ENCODE measurements around the gene NEK4. TPM values are rescaled to one million over a fixed set of nuclear protein-coding genes. Genes with fewer than 3 reads are reported as not detected.

NEK4 gene
- total and polyA plus RNA-seq, 4 donors: 5.4 to 28.7 (median 15.4) TPM

DNA sequence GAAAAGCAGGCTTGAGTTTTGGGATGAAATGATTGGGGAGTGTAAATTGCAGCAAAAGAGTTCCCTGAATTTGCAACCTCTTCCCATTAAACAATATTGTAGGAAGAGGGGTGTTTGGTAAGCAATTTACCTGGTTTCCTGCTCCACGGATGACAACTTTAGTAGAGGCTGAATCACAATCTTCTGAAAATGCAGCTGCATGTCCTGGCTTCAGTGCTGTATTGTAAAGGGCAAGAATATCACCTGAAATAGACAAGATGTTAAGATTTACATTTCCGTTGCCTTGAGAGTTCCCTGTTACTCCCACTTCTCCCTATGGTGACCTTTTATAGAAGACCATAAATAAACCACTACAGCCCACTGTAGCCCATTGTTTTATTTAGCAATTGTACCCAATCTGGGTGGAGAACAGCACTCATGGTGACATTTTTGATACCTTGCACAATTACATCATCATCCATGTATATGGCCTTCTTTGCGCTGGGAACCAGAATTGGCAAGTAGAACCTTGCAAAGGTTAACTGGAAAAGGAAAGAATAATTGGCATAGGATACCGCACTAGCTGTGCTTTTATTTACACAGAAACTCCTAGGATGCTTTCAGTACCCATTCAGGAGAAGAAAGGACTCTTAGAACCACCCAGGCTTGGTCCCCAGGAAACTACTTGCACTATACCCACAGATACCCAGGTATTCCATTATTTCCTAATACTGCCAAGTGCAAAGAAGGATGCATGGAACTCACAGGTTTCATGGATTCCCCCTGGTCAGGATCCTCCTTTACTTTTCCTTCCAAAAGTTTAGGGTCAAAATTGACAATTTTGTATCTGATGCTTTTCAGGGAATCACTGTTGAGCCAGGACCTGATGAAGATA is 74.7 kb downstream of the NEK4 start:
- H3K4me1 ChIP-seq (ENCODE audit: control insufficient read depth in 4 of 4, insufficient read depth in 4 of 4, low read length in 3 of 4): peaks cover 0 to 2% (median 0%) of the 10 kb centered on the region in 4 donors
- no peak for DNase-seq (ENCODE audit: low spot score)
- peaks cover 14 to 68% (median 61%) of the 10 kb centered on the region in 4 donors for H3K36me3 ChIP-seq (ENCODE audit: control insufficient read depth in 4 of 4, insufficient read depth in 3 of 4, low read depth in 1 of 4, low read length in 3 of 4)
- H3K27ac ChIP-seq (ENCODE audit: low read depth in 1 of 2, low read length in 2 of 2): no peak overlapping the region
- TF ChIP-seq HNF4G (IDR thresholded peaks at IDR 0.05) (no peak), SP1 (IDR thresholded peaks at IDR 0.05) (no peak), ZBTB33 (IDR thresholded peaks at IDR 0.05) (no peak), RAD21 (IDR thresholded peaks at IDR 0.05) (no peak), FOXA1 (IDR thresholded peaks at IDR 0.05) (no peak), HNF4A (conservative IDR thresholded peaks at IDR 0.05) (no peak), TAF1 (conservative IDR thresholded peaks at IDR 0.05) (no peak), EGR1 (IDR thresholded peaks at IDR 0.05; ENCODE audit: low read depth in 2 of 2) (no peak), NR2F2 (IDR thresholded peaks at IDR 0.05) (no peak)
- TF ChIP-seq, protein P1, sequence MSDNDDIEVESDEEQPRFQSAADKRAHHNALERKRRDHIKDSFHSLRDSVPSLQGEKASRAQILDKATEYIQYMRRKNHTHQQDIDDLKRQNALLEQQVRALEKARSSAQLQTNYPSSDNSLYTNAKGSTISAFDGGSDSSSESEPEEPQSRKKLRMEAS (IDR thresholded peaks at IDR 0.05): no peak
- WGBS: 88% methylated on average over 4 of the region's 4 CpGs
- H3K4me3 ChIP-seq (ENCODE audit: low read depth in 1 of 3, low read length in 3 of 3): no peak overlapping the region
- H3K27me3 ChIP-seq (ENCODE audit: control insufficient read depth in 4 of 4, insufficient read depth in 4 of 4, low read length in 3 of 4): no peaks in the 10 kb centered on the region
- no peaks in the 10 kb centered on the region for H3K9me3 ChIP-seq (ENCODE audit: control insufficient read depth in 4 of 4, low read length in 3 of 4)
- H3K9ac ChIP-seq (ENCODE audit: low read depth in 1 of 2, low read length in 2 of 2): no peak overlapping the region

- no peaks in the 10 kb centered on the region for H3K9me3 ChIP-seq (ENCODE audit: control insufficient read depth in 4 of 4, low read length in 3 of 4)
- peaks cover 17 to 76% (median 70%) of the 10 kb centered on the region in 4 donors for H3K36me3 ChIP-seq (ENCODE audit: control insufficient read depth in 4 of 4, insufficient read depth in 3 of 4, low read depth in 1 of 4, low read length in 3 of 4)
- no peak overlapping the region for H3K27ac ChIP-seq (ENCODE audit: low read depth in 1 of 2, low read length in 2 of 2)
- no peak for DNase-seq (ENCODE audit: low spot score)
- TF ChIP-seq HNF4G (IDR thresholded peaks at IDR 0.05) (no peak), ZBTB33 (IDR thresholded peaks at IDR 0.05) (no peak), SP1 (IDR thresholded peaks at IDR 0.05) (no peak), YY1 (IDR thresholded peaks at IDR 0.05) (no peak), EGR1 (IDR thresholded peaks at IDR 0.05; ENCODE audit: low read depth in 2 of 2) (no peak), RAD21 (IDR thresholded peaks at IDR 0.05) (no peak), ATF3 (IDR thresholded peaks at IDR 0.05) (no peak), FOXA2 (IDR thresholded peaks at IDR 0.05) (no peak), CTCF (IDR thresholded peaks at IDR 0.05; ENCODE audit: low read depth, low read length, missing input control) (no peak), GABPA (IDR thresholded peaks at IDR 0.05 in 1 of 2, conservative IDR thresholded peaks at IDR 0.05 in 1 of 2) (no peak), HNF4A (conservative IDR thresholded peaks at IDR 0.05) (no peak), RXRA (IDR thresholded peaks at IDR 0.05) (no peak), JUND (IDR thresholded peaks at IDR 0.05) (no peak), TAF1 (conservative IDR thresholded peaks at IDR 0.05) (no peak), FOXA1 (IDR thresholded peaks at IDR 0.05) (no peak), NR2F2 (IDR thresholded peaks at IDR 0.05) (no peak)
- TF ChIP-seq, protein P1 (IDR thresholded peaks at IDR 0.05): no peak
- TF ChIP-seq, protein P2, sequence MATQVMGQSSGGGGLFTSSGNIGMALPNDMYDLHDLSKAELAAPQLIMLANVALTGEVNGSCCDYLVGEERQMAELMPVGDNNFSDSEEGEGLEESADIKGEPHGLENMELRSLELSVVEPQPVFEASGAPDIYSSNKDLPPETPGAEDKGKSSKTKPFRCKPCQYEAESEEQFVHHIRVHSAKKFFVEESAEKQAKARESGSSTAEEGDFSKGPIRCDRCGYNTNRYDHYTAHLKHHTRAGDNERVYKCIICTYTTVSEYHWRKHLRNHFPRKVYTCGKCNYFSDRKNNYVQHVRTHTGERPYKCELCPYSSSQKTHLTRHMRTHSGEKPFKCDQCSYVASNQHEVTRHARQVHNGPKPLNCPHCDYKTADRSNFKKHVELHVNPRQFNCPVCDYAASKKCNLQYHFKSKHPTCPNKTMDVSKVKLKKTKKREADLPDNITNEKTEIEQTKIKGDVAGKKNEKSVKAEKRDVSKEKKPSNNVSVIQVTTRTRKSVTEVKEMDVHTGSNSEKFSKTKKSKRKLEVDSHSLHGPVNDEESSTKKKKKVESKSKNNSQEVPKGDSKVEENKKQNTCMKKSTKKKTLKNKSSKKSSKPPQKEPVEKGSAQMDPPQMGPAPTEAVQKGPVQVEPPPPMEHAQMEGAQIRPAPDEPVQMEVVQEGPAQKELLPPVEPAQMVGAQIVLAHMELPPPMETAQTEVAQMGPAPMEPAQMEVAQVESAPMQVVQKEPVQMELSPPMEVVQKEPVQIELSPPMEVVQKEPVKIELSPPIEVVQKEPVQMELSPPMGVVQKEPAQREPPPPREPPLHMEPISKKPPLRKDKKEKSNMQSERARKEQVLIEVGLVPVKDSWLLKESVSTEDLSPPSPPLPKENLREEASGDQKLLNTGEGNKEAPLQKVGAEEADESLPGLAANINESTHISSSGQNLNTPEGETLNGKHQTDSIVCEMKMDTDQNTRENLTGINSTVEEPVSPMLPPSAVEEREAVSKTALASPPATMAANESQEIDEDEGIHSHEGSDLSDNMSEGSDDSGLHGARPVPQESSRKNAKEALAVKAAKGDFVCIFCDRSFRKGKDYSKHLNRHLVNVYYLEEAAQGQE (IDR thresholded peaks at IDR 0.05): no peak
- no peak overlapping the region for H3K9ac ChIP-seq (ENCODE audit: low read depth in 1 of 2, low read length in 2 of 2)
- peaks cover 0 to 2% (median 0%) of the 10 kb centered on the region in 4 donors for H3K4me1 ChIP-seq (ENCODE audit: control insufficient read depth in 4 of 4, insufficient read depth in 4 of 4, low read length in 3 of 4)
- 73% methylated on average over 7 of the region's 7 CpGs for WGBS
- no peak overlapping the region for H3K4me3 ChIP-seq (ENCODE audit: low read depth in 1 of 3, low read length in 3 of 3)
- H3K27me3 ChIP-seq (ENCODE audit: control insufficient read depth in 4 of 4, insufficient read depth in 4 of 4, low read length in 3 of 4): no peaks in the 10 kb centered on the region
These were observed 76.1 kb downstream of the NEK4 start for GRCh38 chr3:52694528-52695189.
